ACHN (cell line): ENCODE results near the gene SHOX.

ENCODE experiments used
- DNase-seq: peaks from one replicate; pipeline ENCODE4 v3.0.0-alpha.2; 2015
- in situ Hi-C: cut with HindIII; loops from 2 replicates; pipeline ENCODE4 v1.10.0; 2017; ENCODE audit warnings: low sequenced_read_pairs, low pct_ligation_motif_present, low pct_unique_long_range_greater_than_20kb

Gene SHOX

DNA sequence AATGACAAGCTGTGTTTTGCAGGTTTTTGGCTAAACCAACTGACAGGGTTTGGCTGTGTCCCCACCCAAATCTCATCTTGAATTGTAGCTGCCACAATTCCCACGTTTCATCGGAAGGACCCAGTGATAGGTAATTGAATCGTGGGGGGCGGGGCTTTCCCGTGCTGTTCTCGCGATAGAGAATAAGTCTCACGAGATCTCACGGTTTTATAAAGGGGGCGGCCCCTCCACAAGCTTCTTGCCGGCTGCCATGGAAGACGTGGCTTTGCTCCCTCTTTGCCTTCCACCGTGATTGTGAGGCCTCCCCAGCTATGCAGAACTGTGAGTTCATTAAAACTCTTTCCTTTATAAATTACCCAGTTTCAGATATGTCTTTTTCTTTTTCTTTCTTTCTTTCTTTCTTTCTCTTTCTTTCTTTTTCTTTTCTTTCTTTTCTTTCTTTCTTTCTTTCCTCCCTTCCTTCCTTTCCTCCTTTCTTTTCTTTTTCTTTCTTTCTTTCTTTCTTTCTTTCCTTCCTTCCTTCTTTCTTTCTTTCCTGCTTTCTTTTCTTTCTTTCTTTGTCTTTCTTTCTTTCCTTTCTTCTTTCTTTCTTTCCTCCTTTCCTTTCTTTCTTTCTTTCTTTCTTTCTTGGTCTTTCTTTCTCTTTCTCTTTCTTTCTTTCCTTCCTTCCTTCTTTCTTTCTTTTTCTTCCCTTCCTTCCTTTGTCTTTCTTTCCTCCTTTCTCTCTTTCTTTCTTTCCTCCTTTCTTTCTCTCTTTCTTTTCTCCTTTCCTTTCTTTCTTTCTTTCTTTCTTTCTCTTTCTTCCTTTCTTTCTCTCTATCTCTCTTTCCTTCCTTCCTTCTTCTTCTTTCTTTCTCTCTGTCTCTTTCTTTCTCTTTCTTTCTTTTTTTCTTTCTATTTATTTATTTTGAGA is 54.8 kb downstream of the SHOX start:
- in situ Hi-C loops = no loop called here
- DNase-seq = no peak

DNA sequence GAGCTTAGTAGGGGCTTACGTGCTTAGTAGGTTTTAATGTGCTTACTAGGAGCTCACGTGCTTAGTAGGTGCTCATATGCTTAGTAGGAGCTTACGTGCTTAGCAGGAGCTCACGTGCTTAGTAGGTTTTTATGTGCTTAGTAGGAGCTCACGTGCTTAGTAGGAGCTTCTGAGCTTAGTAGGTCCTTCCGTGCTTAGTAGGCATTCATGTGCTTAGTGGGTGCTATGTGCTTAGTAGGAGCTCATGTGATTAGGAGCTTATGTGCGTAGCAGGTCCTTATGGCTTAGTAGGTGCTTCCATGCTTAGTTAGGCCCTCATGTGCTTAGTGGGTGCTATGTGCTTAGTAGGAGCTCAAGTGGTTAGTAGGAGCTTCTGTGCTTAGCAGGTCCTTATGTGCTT is 59.4 kb downstream of the SHOX start:
- in situ Hi-C loops = no loop called here
- DNase-seq = no peak

DNA sequence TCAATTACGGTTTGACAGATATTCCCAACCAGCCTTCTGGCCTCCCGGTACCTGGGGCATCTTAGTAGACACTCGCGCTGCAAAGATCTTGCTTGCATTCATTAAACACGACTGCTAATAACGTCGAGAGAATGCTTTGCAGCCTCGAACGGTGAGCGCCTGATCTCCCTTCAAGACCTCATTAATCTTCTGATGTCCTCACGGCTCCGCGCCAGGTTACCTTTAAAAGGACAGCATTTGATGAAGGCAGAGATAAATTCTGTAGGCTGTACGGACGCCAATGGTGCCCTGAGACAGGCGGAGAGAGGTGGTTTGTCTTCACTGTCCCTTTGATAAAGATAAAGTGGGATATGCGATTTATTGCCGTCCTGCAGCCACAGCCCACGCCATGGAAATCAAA is 64.2 kb downstream of the SHOX start:
- in situ Hi-C loops = no loop called here
- DNase-seq = no peak

DNA sequence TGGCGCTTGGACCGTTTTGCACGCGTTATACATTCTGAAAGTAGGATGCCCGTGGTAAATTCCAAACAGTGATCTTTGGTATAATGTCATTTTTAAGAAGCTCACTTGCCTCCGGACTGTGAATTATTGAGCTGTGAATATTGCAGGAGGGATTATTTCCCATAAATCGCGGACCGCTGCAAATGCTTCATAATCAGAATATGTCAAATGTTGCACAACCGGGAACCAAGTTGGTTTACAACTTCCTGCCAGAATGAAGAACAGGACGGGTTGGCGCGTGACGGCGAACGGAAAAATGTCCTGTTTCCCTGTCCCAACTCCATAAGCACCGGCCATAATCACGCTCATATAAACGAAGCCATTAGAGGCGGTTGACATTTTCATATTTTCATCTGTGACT is 67.6 kb downstream of the SHOX start:
- no peak for DNase-seq
- in situ Hi-C loops = no loop called here

DNA sequence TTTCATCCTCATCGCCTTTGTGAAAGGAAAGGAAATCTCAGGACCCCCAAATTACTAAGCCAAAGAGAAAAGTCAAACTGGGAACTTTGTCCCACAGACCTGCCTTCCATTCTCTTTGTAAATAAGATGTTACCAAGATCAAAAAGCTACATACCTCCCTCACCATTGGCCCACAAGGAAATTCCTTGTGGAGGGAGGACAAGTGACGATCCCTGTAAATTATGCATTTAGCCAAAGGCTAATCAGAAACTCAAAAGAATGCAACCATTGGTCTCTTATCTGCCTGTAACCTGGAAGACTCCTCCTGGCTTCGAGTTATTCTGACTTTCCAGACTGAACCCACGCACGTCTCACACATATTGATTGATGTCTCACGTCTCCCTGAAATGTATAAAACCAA is 70.3 kb downstream of the SHOX start:
- DNase-seq = no peak
- in situ Hi-C loops = no loop called here

DNA sequence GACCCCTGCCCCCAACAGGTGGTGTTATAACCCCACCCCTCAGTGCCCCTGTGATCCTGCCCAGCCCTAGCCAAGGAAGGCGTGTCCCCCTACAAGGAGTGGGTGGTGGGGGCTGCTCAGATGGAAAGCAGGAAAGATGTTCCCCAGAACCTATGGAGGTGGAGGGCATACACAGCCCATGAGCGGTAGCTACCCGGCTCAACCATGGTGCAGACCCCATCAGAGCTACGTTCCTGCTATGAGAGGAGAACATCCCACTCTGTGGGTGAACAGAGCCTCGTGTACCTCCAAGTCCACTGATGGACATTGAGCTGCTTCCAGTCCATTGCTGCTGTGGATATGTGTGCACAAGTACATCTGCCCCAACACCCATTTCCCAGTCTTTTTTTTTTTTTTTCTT is 71.1 kb downstream of the SHOX start:
- DNase-seq = no peak
- in situ Hi-C loops = no loop called here

DNA sequence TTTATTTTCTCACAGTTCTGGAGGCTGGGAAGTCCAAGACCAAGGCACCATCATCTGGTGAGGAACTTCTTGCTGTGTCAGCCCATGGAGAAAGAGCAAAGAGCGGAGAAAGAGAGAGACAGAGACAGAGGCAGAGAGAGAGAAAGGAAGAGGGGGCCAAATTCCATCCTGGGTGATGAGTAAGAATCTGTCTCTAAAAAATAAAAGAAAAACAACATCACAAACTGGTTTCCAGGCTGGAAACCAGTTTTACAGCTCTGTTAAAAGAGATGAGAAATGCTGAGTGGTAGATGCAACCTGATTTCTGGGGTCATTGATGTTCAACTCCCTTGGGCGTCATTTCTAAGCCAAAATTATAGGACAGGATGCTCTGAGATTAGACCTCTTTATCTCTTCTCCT is 72.9 kb downstream of the SHOX start:
- in situ Hi-C loops = no loop called here
- DNase-seq = no peak

DNA sequence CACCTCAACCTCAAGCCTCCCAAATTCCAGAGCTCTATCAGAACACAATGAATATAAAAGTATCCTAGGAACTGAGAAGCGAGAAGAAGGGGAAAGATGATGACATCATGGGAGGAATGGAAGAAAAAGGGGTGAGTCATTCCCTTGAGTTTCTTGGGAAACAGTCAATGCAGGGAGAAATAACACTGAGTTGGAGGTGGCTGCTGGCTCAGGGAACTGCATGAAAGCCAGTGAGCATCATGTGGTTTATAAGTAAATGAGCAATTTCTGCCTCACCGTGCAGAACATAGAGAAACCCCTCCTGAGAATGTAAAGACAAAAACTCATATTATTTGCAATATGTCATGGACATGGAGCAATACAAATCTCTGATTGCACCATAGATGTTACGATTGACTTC is 73.3 kb downstream of the SHOX start:
- in situ Hi-C loops = no loop called here
- DNase-seq = no peak
